IPS DF 4.7 (cell line): ENCODE results near the gene PRIM2.
A peak's percentile ranks its signal among the peaks of the same experiment; 100 is the strongest.
"Not testable (repeated sequence)": the region's sequence is repeated elsewhere in the genome, so short reads cannot be mapped to it uniquely, and the experiment has no call there.

Source experiments
- DNase-seq: peaks from one replicate; pipeline ENCODE4 v3.0.0-alpha.2; 2013; ENCODE audit warnings: low spot score; ENCODE audit errors: extremely low read depth

The PRIM2 gene

DNA sequence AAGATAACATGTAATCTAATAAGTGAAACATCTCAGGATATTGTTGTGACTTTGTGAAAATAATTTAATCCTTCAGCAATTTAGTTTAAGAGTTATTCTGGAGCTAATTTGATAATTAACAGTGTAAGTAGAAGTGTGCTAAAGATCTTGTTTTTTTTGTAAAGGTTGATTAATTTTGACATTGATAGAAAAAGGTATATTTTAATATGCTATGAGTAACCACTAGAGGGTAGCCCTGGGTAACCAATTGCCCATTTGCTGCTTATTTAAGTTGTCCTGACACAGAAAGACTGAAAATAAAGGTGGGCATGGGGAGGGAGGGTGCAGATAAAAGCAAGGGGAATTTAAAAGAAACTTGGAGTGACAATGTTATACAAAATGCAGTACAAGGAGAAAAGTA, 262.1 kb downstream of the PRIM2 start:
- not testable (repeated sequence) for DNase-seq

GRCh38 chr6:57581586-57581985, 264.2 kb downstream of the PRIM2 start:
- DNase-seq: not testable (repeated sequence)

DNA sequence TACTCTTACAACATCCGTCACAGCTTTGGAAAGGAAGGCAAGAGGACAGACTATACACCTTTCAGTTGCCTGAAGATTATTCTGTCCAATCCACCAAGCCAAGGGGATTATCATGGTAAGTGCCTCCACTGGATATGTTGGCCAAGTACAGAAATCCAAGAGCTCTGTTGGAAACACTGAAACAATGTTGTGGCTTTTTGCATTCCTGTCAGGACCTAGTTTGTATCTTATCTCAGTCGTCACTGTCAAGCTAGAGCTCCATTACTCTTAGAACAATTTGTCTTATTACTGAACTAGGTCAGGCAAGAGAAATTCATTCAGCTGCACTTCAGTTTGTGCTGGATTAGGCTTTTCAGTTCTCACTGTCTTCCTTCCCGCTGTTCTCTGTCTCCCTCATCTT, 283.7 kb downstream of the PRIM2 start:
- not testable (repeated sequence) for DNase-seq

- DNase-seq: not testable (repeated sequence)
Measured at GRCh38 chr6:57605303-57605702, 287.9 kb downstream of the PRIM2 start.

GRCh38 chr6:57606331-57606730, 288.9 kb downstream of the PRIM2 start:
- DNase-seq: not testable (repeated sequence)

DNA sequence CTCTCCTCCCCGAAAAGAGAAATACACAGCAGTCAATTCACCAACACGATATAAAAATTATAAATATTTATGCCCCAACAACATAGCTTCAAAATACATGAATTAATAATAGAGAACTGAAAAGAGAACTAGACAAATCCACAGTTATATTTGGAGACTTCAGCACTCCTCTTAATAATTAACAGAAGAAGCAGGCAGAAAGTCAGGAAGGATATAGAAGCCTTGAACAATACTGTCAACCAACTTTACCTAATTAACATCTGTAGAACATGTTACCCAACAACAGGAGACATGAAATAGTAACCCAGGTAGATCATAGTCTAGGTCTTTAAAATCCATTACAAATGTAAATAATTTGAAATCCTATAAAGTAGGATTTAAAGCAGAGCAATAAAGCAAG, 293.2 kb downstream of the PRIM2 start:
- DNase-seq: not testable (repeated sequence)

- not testable (repeated sequence) for DNase-seq
Measured at GRCh38 chr6:57618959-57619358, 301.5 kb downstream of the PRIM2 start.

DNA sequence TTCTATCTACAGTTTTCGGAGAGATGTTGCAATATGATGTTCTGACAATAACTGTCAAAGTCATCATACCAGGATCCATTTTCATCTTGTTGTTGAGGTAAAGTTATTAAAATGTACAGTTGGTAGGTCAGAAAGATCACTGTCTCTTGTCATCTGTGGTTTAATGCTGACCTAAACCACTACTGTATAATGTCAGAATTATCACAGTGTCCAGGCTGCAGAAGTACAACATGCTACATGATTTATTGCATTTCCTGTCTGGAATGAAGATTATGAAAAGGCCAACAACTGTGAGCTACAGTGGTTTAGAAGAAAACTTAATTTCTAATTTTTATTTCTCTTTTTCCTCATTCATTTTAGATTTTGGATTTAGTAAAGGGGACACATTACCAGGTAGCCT, 314.3 kb downstream of the PRIM2 start:
- DNase-seq: not testable (repeated sequence)

- DNase-seq: not testable (repeated sequence)
Measured at GRCh38 chr6:57658526-57658925, 341.1 kb downstream of the PRIM2 start.

DNA sequence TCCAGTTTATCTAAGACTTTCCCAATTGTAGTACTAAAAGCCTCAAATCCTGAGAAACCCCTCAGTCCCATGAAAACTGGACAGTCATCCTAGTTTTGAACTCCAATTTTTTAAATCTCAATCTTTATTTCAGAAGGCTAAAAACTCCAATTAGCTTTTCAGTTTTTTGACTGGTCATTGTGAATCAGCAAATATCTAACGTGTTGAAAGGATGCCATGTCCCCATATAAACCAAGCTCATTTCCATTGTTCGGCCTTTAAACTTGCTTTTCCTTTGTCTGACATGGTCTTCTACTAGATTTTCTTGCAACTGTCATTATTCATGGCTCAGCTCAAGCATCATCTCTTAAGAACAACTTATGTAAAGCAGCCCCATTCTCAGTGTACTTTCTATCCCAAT, 342.4 kb downstream of the PRIM2 start:
- DNase-seq: not testable (repeated sequence)

DNA sequence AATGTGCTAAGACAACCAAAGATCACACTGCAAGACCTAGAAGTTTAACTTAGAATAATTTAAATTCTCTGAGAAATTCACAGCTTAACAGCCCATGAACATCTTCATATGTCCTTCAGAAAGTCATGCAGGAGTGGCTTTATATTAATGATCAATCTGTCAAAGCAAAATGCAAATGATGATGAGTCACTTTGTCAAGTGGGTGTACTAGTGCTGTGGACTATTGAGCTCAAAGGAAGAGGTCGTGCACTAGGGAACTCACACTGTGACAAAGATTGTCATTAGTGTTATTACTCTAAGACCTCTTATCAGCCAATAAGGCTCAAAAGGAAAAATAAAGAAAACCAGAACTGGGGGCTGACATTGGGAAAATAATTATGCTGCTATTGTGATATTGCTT, 343.5 kb downstream of the PRIM2 start:
- not testable (repeated sequence) for DNase-seq

- DNase-seq: not testable (repeated sequence)
Measured at GRCh38 chr6:57668108-57668507, 350.7 kb downstream of the PRIM2 start.

DNA sequence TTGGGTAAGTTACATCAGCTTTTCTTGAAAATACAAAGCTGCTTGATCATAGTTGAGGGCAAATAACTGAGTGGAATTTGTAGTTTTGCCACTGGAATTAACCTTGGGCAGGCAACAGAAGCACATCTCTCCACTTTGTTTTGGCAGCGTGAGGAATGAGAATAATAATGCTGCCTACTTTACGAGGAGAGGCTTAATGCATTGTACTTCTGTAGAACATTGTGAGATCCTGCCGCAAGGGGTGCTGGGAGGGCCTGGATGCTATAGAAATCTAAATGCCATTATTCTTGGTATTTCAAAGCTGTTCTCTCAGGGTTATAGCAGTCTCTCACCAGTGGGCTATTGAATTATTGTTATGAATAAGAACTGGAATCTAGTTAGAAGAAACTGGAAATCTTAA, 353.8 kb downstream of the PRIM2 start:
- DNase-seq: not testable (repeated sequence)

GRCh38 chr6:57671937-57672627, 354.7 kb downstream of the PRIM2 start:
- DNase-seq: peak; percentile 14

GRCh38 chr6:57673281-57673680, 355.9 kb downstream of the PRIM2 start:
- peak; percentile 14 for DNase-seq

DNA sequence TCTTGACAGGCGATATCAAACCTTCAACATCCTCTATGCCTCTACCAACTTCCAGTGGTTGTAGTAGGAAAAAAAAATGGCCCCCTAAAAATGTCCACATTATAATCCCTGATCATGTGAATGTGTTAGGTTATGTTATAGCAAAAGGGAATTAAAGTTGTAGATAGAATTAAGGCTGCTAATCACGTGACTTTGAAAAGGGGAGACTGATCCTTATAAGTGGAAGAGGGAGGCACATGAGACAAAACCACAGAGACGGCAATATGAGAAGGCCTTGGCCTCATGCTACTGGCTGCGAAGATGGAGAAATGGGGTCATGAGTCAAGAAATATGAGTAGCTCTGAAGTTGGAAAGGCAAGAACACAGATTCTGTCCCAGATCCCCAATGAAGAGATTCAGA, 358.0 kb downstream of the PRIM2 start:
- DNase-seq: not testable (repeated sequence)

DNA sequence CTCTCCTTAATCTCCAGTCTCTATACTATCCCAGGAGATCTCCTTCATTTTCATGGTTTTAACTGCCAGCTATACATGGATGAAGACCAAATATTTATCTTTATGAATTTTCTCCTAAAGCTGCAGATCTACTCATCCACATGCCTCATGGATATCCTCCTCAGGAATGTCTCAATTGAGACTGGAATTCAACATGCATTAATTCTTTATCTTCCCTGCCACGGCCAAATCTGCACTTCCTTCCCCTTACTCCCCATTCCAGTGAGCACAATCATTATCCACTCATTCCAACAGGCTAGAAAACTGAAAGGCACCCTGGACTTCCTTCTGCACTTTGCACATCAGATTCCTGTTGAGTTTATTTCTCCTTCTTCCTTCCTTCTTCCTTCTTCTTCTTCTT, 379.0 kb downstream of the PRIM2 start:
- DNase-seq: not testable (repeated sequence)
